HS-5 (cell line): ENCODE measurements around the gene SH3GL1.

Source experiments
- DNase-seq: peaks from one replicate; pipeline ENCODE4 v3.0.0-alpha.2; 2012; ENCODE audit warnings: low read depth

SH3GL1 gene

DNA sequence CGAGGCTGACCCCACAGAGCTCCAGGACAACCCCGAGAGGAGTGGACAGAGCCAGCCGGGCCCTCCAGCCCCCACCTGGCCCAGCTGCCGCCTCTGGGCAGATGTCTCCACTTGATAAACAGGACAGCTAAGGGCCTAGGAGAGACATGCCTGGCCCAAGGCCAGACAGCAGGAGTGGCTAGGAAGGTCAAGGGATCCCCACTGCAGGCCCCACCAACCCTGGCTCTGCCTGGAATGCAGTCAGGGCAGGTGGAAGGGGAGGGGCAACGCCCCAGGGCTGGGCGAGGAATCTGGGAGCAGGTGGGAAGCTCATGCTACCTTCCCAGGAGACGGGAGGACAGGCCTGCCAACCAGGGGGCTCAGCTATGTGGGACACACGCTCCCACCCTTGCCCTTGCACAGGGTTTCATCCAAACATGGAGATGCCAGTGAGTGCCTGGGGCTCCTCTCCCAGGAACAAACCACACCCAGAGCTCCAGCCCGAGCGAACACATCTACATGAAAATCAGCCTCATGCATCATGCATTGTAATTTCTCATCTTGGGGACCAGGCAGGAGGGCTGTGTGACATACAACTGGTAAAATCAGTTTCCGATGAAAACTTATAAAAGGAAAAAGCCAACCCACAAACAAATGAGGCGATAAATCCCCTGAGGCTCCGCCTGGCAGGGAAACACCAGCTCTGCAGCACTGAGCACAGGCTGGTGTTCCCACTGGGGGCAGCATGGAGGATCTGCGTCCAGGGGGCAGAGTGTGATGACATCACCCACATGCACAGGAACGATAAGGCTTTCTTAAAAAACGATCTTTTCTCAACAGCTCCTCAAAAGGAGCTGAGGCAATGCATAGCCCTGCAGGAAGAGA is 25.0 kb downstream of the SH3GL1 start:
- DNase-seq = peak; percentile 9

DNA sequence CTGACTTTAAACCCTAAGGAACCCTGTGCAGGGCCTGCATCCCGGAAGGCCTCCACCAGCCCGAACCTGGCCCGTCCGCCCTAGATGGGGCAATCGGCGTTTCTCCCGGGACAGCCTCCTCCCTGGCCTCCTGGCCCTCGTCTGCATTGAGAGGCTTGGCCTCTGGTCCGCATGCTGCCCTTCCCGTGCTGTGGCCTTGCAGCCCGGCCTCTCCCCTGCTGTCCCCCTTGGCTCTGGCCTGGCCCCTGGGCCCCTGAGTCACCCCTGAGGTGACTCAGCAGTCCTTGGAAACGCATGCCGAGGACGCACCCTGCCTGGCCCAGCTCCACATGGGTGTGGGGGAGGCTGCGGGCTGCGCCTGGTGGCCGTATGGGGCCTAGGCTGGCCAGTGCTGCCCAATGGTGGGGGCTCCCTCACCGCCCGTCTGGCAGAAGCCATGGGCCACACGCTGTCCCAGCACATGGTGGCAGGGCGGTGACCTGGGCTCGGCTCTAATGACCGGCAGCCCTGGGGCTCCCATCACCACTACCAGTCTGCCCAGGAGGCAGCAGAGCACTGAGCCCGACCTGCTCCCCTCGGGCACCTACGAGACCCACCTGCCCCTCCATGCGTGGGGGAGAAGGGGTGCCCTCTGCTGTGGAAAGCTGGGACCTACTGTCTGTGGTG is 25.7 kb downstream of the SH3GL1 start:
- peak; percentile 79 for DNase-seq

DNA sequence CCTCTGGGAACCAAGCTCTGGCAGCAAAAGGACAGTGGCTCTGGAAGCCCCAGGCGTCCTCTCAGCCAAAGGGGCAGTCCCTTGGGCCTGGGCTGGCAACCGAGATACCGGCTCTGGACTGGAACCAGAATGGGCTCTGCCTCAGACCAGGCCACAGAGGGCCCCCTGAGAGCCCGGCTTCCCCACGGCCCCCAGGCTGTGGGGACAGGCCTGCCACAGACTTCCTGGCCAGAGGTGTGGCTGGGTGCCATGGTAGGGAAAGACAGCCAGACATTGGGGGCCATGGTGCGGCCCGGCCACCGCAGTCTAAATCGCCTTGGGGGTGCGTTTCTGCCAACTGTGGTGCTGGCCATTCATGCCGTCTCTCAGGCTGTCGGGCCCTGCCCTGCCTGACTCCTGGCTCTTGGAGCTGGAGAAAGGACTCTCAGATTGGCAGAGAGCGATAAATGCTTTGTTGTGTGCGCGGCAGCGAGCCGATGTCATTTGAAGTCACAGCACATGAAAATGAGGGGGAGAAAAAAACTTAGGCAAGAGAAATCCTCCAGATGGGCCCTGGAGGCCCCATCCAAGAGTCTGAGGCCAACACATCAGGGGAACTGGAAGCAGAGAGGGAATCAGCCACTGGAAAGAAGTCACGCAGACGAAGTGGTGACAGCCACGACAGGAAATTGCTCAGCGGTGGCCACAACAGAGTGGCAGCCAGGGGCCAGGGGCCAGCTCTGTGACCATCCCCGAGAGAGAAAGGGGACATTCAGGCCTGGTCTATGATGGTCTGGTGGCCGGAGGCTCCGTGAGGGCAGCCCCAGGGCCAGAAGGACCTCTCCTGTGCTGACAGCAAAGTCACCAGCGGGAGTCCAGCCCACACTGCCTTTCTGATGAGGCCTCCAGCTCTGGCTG is 26.5 kb downstream of the SH3GL1 start:
- no peak for DNase-seq

DNA sequence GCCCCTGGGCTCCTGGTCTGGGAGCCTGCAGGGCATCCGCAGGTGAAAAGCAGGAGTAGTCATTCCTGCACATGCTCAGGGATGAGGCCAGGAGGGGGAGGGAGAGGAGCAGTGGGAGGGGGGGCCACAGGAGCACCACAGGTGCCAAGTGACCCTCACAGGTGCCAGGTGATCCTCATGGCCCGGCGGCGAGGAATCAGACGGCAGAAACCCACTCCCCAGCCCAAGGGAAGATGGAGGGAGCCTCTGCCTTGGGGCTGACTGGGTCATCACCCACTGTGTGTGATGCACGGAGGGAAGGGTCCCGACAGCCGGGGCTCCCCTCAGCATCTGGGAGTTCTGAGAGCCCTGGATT is 27.4 kb downstream of the SH3GL1 start:
- DNase-seq = no peak

DNA sequence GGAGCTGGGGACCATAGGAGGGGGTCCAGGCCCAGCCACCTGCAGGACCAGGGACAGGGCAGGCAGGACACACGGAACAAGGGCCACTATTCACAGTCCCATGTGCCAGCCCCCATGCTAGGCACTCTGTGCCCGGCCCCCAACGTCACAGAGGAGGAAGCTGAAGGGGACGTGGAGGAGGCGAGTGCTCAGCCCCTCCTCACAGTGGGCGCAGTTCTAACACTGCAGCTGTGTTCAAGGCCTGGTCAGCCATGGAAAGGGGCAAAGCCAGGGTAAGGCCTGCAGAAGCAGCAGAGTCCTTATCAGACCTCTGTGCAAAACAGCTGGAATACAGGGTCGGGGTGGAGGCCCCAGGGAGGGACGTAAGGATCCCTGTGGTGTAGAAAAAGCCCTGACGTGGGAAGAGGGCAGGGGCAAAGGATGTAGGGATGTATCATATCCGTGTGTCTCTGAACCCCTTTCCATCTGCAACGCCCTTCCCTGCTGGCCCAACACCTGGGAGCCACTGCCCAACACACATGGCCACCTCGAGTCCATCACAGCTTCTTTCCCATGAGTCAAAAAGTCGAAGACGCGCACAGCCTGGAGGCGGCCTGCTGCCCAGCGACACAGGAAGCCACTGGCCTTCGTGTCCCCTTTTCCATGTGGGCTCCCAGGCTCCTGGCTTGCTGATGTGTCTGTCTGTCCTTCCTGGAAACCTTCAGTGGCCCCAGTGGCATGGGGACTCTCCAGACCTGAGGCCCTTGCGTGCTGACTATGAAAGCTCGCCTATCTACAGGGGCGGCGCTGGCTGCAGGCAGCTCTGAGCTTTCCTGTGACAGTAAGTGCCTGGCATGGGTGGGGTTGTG is 28.0 kb downstream of the SH3GL1 start:
- no peak for DNase-seq

DNA sequence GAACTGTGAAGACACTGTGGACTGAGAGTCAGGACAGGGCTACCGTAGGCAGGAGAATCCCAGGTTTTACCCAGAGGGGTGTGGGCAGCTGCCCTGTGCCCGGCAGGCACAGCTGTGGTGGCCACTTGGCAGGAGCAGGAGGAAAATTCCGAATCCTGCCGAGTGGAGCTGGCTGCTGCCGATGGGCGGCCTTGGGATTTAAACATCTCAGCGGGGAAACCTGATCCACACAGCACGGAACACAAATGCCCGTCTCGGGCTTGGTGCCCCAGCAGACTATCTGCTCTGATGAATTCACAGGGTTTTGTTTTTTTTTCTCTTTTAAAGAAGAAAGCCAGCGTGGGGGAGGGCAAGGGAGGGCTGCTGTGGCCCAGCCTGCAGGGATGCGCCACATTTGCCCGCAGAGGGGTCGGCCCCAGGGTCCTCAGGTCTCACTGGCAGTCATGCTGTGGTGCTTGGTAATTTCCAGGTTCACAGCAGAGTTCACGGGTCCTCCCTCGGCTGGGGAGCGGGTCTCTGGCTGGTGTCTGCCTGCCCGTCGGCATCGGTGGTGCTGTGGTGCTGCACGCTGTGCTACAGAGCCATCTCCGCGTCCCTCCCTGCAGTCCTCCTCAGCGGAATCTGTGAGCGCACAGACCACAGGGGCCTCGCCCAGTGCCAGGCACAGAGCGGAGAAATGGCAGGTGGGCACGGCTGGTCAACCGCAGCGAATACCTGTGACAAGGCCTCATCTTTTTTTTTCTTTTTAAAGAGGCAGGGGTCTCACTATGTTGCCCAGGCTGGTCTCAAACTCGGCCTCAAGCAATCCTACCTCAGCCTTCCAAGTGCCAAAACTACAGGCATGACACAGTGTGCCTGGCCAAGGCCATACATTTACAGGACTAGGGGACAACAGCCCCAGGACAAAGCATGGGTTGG is 28.8 kb downstream of the SH3GL1 start:
- DNase-seq = no peak

DNA sequence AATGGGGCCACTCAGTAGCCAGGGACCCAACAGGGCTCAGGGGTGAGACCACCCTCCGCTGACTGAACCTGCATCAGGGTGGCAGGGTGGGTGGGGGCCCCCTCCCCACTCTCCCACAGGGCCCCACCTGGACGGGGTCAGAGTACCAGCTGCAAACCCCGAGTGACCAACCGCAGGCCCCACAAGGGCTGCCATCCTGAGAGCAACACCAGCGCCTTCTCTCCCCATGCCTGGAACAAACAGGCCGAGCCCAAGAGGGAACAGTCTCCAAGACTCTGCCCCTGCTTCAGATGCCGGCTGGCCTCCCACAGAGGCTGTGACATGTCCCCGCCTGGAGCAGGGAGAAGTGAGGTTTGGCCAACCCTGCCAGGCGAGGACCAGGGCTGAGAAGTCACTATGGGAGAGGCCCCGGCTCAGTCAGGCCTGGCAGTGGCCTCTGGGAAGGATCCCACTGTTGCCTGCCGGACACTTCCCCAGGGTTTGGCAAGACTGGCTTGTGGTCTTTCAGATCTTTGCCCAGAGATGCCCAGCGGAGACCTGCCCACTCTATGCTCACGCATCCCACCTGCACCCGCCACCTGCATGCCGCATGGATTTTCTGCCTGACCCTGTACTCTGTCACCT is 29.8 kb downstream of the SH3GL1 start:
- no peak for DNase-seq

DNA sequence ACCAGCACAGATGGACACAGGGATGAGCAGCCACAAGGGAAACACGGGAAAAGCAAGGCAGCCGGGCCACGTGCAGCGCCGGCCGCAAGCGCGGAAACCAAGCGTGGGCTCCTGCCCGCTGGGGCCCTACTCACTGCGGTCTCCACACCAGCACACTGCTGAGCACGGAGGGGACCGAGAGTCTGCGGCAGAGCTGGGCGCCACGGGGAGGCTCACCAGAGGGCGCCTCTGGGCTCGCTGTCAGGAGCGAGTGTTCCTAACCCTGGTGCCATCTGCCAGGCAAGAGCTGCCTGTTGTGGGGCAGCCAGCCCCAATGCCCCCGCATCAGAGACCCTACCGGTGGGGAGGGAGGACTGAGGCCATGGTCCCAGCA is 30.5 kb downstream of the SH3GL1 start:
- DNase-seq = no peak

DNA sequence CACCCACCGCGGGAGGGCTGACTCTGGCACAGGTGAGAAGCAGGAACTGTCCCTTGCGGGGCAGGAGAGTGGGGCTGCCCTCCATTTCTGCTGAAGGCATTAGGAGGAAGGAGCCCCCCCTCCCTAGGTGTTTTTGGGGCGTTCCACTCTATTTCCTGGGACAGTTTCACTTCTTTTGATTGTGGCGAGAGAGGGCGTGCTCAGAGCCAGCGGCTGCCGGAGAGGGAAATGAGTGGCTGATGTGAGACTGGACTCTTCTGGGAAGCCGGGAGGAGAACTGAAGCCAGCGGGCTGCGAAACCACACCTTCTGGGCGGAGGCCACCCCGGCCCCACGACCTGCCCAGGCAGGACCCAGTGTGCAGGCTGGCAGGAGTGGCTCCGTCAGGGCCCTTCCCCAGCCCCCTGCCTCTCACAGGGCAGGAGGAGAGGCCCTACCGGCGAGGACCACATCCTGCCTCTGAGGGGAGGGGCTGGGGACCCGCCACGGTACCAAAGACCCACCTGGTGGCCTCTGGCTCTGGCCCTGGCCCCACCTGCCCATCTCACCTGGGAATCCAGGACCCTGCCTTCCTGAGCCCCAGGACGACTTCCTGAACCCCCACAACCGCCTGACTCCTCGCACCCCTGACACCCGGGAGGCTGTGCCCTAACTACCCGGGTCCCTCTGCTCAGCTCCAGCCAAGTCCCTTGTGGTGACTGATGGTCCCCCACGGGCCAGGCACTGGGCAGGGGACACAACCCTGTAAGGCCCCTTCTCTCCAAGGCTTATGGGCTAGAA is 31.0 kb downstream of the SH3GL1 start:
- no peak for DNase-seq

DNA sequence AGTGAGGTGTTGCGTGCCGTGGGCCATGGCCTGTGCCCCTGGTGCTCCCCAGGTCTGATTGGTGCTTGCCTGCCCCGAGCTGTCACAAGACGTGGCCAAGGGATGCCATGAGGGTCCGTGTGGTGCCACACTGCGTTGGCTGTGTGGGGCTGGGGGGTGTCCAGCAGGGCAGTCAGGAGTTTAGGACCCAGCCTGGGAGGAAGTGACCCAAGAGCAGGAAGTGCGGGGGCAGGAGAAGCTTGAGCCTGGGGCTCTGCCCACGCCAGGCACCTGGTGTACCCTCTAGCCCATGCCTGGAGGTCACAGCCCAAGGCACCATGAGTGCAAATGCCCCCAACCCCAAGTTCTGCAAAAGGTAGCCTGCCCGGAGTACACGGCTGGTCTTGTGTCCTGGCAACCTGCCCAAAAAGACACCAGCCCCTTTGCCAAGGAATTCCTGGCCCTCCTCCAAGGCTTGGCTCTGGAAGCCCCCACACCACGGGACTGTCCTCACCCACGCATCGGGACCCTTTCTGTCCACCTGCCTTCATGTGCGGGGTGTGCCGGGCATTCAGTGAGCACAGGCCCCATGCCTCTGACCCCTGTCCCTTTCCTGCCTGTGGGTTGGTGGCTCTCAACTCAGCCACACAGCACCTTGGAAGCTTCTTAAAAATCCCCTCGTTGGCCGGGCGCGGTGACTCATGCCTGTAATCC is 32.1 kb downstream of the SH3GL1 start:
- no peak for DNase-seq

DNA sequence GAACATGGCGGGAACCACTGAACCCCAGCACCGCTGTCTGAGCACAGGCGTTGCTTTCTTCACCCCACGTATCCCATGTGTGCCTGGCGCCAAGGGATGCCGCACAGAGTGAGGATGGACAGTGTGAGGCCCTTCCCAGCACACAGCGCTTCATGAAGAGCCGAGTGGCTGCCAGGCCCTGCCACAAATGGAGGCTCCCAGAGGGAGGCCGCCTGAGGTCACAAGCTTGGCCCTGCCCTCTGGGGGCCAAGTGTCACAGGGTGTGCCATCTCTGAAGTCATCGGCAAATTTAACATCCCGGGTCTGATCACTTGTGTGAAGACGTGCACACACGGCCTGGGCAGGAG is 32.6 kb downstream of the SH3GL1 start:
- no peak for DNase-seq

DNA sequence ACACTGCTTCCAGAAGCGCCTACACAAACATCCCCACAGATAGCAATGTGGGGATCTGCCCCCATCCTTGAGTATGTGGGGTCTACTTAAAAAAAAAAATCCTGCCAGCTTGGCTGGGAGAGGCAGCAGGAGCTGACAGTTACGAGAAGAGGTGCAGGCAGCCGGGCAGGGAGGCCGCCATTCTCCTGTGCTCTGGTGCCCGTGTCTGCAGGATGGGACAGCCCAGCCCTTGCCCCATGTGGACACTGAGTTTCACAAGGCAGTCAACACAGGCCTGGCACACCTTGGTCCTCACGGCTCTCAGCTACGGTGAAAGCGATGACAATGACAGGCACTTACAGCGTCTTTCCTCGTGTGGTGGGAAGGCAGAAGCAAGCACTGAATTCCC is 33.0 kb downstream of the SH3GL1 start:
- no peak for DNase-seq

DNA sequence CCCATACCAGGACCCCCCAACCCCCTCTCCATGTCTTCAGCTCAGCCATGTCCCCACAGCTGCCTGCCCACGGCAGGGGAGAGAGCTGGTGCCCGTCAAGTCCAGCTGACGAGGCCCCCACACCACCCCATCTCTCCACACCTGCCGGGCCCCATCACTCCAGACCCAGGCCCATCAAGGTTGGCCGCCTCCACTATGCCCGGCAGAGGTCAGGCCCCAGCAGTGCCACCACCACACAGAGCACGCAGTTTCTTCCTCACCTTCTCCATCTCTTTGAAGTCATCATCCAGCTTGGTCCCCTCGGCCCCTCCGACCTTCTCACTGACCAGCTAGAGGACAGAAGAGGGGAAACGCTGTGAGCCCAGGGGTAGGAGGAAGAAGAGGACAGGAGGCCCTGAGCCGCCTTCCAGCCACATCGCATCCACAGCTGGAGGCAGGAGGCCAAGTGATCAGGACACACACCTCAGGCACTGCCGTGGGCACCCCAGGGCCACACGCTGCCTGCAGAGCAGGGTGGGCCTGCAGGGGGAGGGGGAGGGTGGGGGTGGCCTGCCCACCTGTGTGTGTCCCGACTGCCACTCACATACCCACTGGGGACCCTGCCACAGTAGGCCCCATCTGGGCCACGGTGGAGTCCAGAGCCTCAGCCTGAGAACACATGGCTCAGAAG is 33.5 kb downstream of the SH3GL1 start:
- DNase-seq = no peak

DNA sequence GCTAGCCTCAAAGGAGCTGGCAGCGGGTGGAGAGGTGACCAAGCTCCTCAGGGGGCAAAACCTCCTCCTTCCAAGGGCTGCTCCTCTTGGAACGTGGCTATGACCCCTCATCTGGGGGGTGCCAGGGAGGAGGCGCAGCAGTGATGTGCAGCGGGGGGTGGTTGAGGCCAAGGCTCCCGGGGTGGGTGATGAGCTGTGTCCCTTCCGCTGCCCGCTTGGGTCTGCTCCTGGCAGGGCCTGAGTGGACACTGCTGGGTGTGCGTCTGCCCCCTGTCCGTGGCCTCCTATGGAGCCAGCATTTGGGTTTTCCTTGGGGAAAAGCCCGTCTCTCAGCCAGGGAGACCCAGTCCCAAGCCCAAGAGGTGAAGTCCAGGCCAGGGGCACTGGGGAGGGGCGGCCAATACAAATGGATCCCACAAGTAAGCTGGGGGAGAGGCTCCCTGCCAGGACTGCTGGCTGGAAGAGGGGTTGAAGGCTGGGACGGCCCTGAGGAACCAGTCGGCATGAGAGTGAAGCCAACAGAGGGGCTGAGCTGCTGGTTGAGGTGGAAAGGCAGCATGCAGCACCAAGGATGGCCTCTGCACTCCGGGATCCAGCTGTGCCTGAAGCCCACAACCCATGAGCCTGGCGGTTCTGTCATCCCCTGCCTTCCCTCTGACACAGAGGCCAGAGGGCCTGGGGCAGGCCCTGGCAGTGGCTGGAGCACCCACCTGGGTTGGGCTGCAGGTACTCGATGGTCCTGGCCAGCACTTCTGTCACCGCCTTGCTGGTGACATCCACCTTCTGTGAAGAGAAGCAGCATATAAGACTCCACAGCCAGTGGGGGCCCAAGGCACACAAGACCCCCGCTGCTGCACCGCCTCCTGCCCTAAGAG is 34.3 kb downstream of the SH3GL1 start:
- DNase-seq = no peak

DNA sequence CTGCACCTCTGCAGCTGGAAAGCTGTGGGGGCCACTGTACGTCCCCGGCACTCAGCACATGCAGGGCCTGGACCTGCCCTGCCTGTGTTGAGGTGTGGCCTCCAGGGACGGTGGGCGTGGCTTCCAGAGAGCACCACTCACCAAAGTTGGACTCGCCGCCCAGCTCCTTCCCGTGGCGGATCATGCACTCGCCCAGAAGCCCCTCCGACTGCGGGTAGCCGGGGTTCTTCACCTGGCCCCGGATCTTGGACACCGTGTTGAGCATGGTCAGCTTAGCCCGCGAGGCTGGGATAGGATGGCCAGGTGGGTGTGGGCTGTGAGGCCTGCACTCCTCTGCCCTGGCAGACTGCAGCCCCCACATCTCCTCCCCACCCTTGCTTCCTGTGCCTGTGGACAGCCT is 35.0 kb downstream of the SH3GL1 start:
- no peak for DNase-seq

DNA sequence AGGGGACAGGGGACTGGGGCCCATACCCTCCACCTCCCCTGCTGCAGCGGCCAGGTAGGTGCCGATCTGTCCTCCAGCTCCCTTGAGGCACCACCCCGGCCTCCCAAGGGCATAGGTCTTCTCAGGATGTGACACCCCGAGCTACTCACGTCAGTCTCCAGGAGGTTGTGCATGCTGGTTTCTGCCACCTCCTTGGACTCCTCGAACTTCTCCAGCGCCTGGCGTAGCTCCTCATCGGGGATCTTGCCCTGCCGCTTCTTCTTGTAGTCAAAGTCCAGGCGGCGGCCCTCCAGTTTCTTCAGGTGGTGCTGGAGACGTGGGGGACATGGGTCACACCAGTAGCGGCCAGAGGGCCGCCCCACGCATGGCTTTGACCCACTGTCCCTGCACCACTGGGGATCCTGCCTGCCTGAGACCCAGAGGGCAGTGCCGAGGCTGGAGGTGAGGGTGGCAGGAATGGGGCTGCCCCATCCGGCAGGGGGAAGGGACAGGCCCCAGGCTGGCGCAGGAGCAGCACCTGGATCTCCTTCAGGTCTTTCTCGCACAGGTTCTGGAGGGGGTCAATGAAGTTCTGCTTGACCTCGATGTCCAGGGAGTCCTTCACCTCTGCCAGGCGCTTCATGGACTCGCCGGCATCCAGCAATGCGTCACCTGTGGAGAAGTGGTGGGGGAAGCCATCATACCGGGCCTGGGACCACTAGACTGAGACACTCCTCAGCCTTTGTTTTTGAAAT is 36.6 kb downstream of the SH3GL1 start:
- DNase-seq = no peak
